Loucy (cell line): ENCODE measurements around the gene UBTD2.

Experiments used
- CTCF ChIP-seq: fragments of 200-600 bp; sonication (generic); conservative IDR thresholded peaks from 2 replicates; pipeline ENCODE4 v1.5.1; 2014; ENCODE audit warnings: mild to moderate bottlenecking, antibody characterized with exemption, low read length
- EZH2phosphoT487 ChIP-seq: fragments of 200-600 bp; IDR thresholded peaks from 2 replicates; pipeline ENCODE4 v1.6.1; 2018; ENCODE audit warnings: antibody characterized with exemption, mild to moderate bottlenecking, moderate library complexity, borderline replicate concordance

GRCh38 chr5:172282272-172283019, 1.1 kb downstream of the UBTD2 start:
- TF ChIP-seq CTCF (no peak), EZH2phosphoT487 (no peak)
